GM10266 (cell line): Measurements from ENCODE around the gene CDK11B.
"Not testable (repeated sequence)": the region's sequence is repeated elsewhere in the genome, so short reads cannot be mapped to it uniquely, and the experiment has no call there.

Source experiments
- DNase-seq: peaks from one replicate; pipeline ENCODE4 v3.0.0; 2012; ENCODE audit errors: extremely low spot score
- TF ChIP-seq, protein P1 (sequence below): IDR thresholded peaks from 2 replicates; pipeline ENCODE4 v1.5.1; 2012; ENCODE audit warnings: mild to moderate bottlenecking, low read depth; ENCODE audit not compliant: control insufficient read depth, insufficient read depth; ENCODE audit errors: missing control alignments

Gene CDK11B

GRCh38 chr1:1677718-1678580, 19.1 kb upstream of the CDK11B start:
- TF ChIP-seq, protein P1, sequence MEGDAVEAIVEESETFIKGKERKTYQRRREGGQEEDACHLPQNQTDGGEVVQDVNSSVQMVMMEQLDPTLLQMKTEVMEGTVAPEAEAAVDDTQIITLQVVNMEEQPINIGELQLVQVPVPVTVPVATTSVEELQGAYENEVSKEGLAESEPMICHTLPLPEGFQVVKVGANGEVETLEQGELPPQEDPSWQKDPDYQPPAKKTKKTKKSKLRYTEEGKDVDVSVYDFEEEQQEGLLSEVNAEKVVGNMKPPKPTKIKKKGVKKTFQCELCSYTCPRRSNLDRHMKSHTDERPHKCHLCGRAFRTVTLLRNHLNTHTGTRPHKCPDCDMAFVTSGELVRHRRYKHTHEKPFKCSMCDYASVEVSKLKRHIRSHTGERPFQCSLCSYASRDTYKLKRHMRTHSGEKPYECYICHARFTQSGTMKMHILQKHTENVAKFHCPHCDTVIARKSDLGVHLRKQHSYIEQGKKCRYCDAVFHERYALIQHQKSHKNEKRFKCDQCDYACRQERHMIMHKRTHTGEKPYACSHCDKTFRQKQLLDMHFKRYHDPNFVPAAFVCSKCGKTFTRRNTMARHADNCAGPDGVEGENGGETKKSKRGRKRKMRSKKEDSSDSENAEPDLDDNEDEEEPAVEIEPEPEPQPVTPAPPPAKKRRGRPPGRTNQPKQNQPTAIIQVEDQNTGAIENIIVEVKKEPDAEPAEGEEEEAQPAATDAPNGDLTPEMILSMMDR, result no peak
- peak; percentile 87 for DNase-seq

DNA sequence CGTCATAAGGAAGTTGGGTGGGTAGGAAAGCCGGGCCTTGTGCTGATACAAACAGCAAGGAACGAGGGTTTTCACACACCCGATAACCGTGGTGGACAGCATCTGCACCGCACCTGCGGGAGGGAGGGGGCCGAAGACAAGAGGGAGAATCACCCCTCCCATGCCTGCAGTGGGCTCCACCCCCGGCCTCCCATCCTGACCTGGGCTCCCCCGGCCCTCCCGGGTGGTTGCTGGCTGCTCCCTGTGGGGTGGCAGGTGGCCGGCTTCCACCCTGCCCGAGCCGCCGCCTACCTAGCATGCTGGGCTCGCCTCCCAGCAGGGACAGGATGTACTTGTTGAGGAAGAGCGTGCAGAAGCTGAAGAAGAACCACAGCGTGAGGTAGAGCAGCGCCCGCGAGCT, 17.3 kb upstream of the CDK11B start:
- DNase-seq, result not testable (repeated sequence)

DNA sequence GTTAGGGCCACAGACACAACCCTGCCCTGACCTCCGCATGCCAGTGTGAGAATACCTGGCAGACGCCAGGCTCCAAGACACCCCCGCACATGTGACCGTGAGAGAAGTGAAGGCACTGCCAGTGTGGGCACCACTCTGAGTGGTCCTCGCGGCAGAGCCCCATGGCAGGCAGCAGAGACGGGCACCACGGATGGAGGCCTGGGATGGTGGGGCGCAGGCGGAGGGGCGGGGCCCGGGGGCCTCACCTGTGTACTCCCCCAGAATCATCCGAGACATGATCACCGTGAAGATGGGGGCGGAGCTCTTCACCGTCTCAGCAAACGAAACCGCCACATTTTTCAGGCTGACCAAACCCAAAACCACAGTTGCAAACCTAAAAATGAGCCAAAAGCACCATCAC, 16.4 kb upstream of the CDK11B start:
- not testable (repeated sequence) for DNase-seq

DNA sequence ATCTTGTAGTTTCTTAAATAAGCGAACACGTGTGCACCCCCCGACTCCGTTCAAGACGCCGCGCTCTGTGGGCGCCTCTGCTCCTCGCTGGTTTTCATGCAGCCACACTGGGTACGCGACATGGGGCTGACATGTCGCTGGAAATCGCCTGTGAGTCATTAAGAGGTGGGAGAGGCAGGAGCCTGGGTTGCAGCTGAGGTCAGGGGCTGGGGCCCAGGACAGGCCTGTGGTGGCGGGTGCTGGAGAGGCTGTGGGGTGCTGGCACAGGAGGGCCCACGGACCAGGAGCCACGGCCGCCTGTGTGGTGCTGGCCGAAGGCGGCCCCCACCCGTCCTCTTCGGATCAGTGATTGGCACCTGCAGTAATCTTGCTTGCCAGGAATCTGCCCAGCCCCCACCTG, 16.0 kb upstream of the CDK11B start:
- not testable (repeated sequence) for DNase-seq

DNA sequence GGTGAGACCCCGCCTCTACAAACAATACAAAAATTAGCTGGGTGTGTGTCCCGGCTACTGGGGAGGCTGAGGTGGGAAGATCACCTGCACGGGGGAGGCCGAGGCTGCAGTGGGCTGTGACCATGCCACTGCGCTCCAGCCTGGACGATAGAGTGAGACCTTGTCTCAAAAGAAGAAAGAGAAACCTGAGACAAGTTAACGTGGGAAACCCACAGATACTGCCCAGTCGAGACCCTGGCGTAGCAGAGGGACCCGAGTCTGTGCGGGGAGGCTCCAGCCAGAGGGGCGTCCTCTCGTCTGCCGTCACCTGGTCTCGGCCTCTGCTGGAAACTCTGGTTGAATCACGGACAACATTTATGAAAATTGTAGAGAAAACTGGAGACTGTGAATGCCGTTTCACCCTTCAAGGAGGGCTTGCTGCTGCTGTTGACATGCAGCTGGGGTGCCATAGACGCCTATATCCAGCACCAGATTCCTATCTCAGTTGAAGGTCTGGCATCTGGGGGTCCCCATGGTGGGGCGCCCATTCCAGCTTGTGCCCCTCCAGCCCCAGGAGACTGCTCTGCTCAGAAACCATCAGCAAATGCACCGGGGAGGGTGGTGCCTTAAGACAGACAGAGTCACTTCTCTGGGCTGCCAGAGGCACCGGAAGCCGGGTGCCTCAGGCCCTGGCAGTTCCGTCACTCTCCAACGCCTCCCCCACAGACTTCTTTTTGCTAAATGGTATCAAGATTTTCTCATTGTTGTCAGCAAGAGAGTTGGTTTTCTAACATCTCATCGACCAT, 13.6 kb upstream of the CDK11B start:
- TF ChIP-seq, protein P1, result no peak
- no peak for DNase-seq

DNA sequence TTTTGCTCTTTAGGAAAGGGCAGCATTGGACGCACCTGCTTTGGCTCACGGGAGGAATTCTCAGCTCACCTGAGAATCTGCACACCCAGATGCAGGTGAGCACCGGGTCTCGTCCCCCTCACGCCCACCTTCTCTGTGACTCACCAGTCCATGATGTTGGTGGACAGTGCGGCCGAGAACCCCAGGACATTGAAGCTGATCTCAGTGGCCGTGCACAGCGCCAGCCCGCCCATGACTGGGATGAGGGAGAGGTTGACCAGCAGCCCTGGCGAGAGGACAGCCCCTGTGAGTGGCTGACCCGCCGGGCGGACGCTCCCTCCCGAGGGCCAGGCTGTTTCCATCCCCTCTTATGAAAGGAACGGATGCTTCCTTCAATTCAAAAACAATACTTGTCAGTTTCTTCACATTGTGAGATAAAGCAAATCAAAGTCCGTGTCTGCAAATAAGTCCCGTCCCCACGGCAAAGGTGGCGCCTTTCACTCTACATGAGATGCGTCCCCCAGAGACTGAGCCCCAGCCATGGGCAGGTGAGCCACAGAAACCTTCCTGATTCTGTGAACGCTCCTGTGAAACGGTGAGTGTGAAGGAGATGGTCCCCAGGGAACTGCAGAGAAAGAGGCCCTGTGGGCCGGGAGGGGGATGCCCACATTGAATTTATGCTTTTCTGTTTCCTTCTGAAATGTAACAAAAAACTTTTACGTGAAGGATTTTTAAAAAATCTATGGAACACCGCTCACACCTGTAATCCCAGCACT, 12.7 kb upstream of the CDK11B start:
- no peak for DNase-seq
- TF ChIP-seq, protein P1, result no peak

DNA sequence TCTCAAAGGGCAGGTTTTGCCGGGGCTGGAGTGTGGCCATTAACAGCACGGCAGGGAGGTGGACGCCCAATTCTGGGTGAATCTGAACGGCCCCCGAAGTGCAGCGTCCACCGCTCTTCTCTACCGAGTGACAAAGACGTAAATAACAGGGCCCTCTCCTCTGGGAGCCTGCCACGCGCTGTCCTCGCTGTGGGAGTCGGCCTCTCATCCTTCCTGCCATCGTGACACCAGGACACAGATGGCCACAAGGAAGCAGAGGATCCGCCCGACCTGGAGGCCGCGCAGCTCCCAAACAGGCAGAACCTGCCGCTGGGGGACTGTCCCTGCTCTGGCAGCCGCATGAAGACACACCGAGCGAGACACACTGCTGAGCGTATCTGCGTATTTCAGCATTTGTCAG, 12.1 kb upstream of the CDK11B start:
- TF ChIP-seq, protein P1, result no peak
- DNase-seq, result no peak

DNA sequence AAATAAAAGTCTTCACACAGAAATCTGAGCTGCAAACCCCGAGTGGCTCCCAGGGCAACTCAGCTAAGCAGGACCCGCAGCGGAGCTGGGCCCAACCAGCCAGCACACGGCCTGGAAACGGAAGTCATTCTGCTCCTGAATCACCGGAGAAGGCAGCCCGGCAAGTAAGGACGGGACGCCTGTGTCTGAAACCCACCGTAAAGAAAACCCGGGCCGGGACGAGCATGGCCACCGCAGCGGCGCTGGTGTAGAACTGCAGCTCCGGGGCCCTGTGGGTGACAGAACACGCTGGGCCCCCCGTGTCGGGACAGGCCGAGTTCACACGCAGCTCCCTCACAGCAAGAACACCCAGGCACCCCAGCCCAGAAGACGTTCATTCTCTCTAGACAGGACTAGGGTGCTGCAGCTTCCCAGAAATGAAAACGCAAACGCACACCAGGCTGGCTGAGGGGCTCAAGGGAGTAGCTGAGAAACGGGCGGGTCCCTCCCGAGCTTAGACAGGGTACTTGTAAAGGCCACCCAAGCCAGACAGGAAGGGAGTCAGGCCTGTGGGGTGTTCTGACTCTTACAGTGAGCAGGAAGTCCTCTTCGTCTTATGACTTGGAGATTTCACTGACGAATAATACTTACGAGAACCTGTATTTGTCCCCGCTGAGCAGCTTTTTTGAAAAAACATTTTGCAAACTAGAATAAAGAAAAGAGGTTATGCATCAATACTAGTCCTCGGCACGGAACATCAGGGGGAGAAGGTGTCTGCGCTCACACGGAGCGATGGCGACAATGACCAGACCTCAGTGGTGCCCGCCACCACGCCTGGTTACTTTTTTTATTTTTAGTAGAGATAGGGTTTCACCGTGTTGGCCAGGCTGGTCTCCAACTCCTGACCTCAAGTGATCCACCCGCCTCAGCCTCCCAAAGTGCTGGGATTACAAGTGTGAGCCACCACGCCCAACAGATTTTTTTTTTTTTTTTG, 10.9 kb upstream of the CDK11B start:
- no peak for DNase-seq
- TF ChIP-seq, protein P1, result no peak
